Measurements from ENCODE around the gene SPON1.

Gene SPON1

DNA sequence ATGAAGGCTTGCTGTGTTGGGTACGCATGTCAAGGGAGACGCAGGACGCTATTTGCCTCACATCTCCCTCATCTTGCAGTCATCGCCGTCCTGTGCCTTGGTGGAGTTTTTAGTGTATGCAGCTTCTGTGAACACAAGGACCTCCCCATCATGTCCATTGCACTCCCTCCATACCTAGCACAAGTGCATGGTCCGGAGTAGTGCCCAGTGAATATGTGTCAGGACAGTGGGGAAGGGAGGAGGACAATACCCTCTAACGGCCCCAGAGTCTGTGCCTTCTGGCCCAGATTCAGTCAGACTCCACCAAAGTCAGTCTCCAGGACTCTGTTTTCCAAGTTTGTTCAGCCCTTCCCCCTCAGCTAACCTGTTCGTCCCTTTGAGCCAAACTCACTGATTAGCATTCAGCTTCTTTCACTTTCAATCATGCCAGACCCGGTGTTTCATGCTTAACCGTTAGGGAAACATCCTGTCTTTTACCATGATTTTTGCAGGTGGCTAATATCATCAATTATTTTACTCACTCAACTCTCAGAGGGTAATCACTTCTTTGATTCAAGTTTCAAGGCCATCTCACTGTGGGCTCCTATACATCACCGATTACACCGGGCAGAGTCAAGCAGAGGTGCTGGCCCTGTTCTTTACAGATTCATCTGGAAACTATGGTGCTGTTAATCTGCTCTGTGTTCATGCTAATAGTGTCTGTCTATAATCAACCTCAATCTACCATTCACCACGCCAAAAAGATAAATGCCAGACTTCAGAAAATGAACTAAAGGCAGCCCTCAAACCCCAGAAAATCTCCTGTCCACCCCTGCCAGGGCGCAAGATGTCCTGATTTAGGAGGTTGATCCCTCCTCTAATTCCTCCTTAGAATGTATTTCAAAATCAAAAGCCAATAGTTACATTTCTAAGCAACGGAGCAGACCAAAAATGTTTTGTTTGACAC is 240.0 kb downstream of the SPON1 start:
- DNase-seq = no peak

- DNase-seq = no peak
Measured at GRCh38 chr11:14203321-14203720, 240.8 kb downstream of the SPON1 start.

GRCh38 chr11:14212986-14213385 is 250.5 kb downstream of the SPON1 start:
- DNase-seq = no peak

DNA sequence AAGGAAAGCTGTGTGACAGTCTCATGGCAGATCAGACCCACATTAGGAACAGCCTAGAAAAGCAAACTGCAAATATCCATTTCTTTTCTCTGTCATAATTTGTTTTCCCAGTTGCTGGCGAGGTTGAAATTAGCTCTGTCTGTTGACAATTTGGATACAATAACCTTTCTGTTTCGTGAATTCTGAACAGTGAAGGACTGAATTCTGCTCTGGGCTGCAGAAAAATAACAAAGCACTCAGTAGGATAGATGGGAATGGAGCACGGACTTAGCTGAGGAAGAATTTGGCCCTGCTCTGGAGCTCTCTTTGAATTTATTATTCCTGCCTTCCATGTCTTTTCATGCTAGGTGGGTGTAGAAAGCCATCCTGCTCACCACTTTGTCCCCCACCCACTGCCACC is 256.2 kb downstream of the SPON1 start:
- DNase-seq = no peak

DNA sequence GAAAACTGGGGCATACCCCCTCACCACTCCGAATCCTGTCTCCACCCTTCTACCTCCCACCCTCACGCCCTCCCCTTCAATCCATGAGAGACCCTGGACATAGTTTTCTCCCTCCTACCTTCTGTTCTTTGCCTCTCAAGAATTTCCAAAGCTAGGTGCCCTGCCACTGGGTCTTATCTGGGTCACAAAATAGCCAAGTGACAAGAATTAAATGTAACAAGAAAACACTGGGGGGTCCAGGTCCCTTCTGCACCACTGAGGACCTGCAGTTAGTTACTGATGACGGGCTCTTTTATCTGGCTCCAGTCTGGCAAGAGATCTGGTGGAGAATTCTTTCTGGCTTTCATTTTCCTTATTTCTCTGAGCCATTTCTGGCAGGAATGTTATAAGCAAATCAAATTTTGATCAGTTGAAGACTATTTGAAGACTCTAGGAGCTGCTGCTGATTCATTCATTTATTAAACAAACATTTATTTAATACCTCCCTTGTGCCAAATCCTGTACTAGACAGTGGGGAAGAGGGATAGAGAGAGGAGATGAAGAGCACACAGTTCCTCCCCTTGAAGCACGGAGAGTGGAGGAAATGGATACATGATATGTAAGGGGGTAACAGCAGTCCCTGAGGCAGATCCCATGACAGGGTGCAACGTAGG is 261.2 kb downstream of the SPON1 start:
- DNase-seq = no peak

GRCh38 chr11:14224395-14224794 is 261.9 kb downstream of the SPON1 start:
- no peak for DNase-seq

DNA sequence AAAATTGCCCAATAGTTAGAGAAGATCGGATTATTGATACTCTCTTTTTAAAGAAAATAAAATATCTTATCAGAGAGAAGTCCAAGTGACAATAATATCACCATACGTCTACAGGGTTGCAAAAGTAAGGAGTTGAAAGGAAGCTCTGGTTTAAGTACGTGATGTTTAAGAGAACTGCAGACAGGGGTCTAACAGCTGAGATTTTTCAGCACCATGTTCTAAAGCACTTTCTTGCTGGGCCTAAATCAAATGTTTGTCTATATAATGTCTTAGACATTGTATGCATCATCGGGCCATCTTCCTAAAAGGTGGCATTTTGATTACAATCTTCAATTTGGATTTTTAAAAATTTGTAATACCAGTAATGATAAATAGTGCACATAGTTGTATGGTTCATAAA is 263.1 kb downstream of the SPON1 start:
- DNase-seq = no peak

- no peak for DNase-seq
Measured at GRCh38 chr11:14228356-14228755, 265.8 kb downstream of the SPON1 start.

DNA sequence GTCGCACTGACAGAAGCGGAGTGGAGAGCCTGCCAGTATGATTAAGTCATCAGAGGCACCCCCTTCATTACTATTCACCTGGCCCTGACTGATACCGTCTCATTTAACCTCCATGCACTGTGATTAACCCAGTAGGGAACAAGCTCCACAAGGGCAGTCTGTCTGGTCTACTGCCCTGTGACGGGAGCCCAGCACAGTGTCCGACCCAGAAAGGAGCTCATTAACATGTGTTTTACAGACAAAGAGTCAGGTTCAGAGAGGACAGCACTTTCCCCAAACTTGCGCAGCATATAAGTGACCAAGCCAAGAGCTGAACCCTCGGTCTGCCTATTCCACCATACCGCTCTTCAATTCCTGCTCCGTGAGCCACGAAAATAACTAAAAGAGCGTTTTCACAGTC is 266.9 kb downstream of the SPON1 start:
- no peak for DNase-seq

DNA sequence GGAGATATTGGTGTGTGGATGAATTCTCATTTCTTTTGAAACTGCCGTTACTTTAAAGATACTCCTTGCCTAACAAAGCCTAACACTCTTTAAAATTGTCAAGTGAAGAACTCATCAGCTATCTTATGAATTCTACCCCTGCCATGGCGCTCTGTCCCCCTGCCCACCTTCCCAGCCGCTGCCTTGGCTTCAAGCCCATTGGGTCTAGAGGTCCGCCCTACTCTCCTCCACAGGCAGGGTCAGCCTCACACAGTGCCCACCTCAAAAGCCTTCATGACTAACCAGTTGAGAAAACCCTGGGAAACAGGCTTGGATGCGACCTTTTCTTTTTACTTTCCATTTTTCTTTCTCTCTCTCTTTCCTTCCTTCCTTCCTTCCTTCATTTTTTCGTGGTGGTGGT is 267.9 kb downstream of the SPON1 start:
- DNase-seq = no peak

DNA sequence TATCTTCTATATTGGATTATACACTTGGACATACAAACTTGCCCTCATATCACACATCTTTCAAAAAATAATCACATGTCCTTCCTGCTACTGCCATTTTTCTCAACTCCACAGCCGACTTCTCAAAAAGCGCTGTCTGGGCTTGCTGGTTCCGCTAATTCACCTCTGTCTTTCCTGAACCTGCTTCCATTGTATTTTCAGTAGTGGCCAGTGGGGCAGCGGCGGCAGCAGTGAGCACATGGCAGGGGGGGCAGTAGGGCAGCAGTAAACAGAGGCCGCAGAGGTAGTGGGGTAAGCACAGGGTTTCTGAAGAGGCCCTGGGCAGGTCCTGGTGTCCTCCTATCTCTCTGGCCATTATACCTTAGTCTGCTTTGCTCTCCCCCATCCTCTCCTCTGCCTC is 270.1 kb downstream of the SPON1 start:
- no peak for DNase-seq

DNA sequence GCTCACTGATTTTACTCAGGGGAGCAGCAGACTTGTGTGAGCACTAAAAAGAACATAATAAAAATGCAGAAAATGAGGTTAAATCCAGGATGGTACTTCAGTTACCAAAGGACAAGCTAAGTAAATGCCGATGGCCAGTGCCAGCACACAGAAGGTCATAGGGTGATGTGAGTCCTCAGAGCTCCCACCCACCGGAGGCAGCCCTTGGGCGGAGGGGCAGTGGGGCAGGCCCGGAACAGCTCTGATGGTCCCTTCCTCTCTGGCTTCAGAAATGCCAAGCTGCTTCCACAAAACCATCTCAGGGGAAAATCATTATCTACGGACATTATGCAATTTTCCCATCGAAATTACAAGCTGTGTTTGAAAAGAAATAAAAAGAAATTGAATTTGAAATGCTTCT is 271.9 kb downstream of the SPON1 start:
- DNase-seq = no peak

- no peak for DNase-seq
Measured at GRCh38 chr11:14235701-14236100, 273.2 kb downstream of the SPON1 start.

- no peak for DNase-seq
Measured at GRCh38 chr11:14237444-14237961, 275.0 kb downstream of the SPON1 start.

- DNase-seq = no peak
Measured at GRCh38 chr11:14240221-14240620, 277.7 kb downstream of the SPON1 start.

- no peak for DNase-seq
Measured at GRCh38 chr11:14240951-14241350, 278.4 kb downstream of the SPON1 start.

DNA sequence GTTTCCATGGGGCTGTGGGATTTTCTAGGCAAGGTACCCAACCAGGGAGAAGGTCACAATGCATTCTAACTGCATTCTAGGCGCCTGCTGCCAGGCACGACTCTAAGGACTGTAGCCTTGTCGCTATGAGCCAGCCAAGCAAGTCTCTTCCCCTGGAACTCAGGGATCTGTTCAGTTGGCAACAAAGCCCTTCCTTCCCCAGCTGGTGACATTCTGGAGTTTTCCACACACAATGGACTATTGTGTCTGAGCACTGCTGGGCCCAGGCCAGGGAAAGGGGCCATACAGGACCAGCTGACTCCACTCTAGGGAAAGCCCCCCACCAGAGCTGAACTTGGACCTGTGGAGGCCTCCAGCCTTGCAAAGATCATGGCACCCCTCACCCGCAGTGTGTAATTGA is 279.7 kb downstream of the SPON1 start:
- DNase-seq = no peak

- no peak for DNase-seq
Measured at GRCh38 chr11:14242733-14243132, 280.2 kb downstream of the SPON1 start.

GRCh38 chr11:14244926-14245325 is 282.4 kb downstream of the SPON1 start:
- DNase-seq = no peak

GRCh38 chr11:14245444-14245843 is 282.9 kb downstream of the SPON1 start:
- no peak for DNase-seq

DNA sequence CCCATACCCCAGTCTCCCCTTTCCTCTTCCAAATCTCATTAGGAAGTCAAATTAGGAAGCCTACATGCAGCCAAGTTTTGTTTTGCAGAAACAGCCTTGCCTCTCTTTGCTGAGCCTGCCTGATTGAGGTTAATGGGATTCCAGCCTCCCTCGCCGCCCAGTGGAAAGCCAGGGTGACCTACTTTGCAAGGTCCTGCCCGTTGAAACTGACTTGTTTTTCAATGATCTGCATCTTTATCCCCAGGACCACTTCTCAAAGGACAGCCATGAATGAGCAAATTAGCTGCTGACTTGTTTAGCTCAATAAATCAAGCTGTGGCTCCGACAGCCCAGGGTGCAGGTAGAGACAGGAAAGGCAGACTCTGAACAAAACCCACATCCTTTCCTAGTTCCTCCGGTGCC is 286.1 kb downstream of the SPON1 start:
- DNase-seq = no peak

GRCh38 chr11:14249121-14249963 is 286.8 kb downstream of the SPON1 start:
- DNase-seq = no peak

DNA sequence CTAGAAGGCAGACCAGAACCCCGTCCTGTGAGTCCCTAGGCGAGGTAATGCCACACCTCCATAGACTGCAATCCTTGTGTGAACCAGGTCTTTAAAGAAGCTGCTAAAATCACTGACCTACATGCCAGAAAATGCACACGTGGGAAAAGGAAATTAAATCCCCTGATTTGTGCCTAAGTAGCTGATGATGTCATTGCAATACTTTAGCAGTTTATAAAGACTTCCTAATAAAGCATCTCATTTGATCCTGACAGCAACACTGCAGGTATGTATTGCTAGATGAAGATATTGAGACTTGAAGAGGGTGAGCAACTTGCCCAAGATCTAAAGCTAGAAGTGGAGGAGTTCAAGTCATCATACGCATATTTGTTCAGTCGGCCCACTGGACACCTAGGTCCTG is 289.2 kb downstream of the SPON1 start:
- DNase-seq = no peak

Data from NCI-H446 treated with DMSO at 0.1 percent for 48 hours (cell line).